ENCODE results near the gene COL20A1.

GRCh38 chr20:63289311-63290135, 3.5 kb upstream of the COL20A1 start:
- no peak for TF ChIP-seq CEBPB (IDR thresholded peaks at IDR 0.05)
- no peak for TF ChIP-seq CTCF (IDR thresholded peaks at IDR 0.05)
- no peak for TF ChIP-seq HDAC2 (IDR thresholded peaks at IDR 0.05)
- TF ChIP-seq KDM5A (IDR thresholded peaks at IDR 0.05): no peak
- TF ChIP-seq PBX3 (IDR thresholded peaks at IDR 0.05): no peak
- no peak for TF ChIP-seq CHD2 (IDR thresholded peaks at IDR 0.05; ENCODE audit: low read length, partially characterized antibody)
- no peak for TF ChIP-seq JUN (IDR thresholded peaks at IDR 0.05)
- TF ChIP-seq CBX8 (IDR thresholded peaks at IDR 0.05): no peak
- TF ChIP-seq RAD21 (conservative IDR thresholded peaks at IDR 0.05 in 1 of 2, IDR thresholded peaks at IDR 0.05 in 1 of 2): no peak
- no peak for TF ChIP-seq MAX (IDR thresholded peaks at IDR 0.05)
- TF ChIP-seq POLR2A (IDR thresholded peaks at IDR 0.05; ENCODE audit: low read length): no peak
- TF ChIP-seq NFE2L2 (conservative IDR thresholded peaks at IDR 0.05; ENCODE audit: low read length): no peak

Measured in A549 (cell line).